ENCODE results near the gene FAF1. TPM values are rescaled to one million over a fixed set of nuclear protein-coding genes. Genes with fewer than 3 reads are reported as not detected.

Gene FAF1
- total and polyA plus RNA-seq, 9 of the 15 experiments (the other 6 are each of a cell fraction or from before 2014, with no cell fraction given) = 48.7 to 225 (median 118) TPM

DNA sequence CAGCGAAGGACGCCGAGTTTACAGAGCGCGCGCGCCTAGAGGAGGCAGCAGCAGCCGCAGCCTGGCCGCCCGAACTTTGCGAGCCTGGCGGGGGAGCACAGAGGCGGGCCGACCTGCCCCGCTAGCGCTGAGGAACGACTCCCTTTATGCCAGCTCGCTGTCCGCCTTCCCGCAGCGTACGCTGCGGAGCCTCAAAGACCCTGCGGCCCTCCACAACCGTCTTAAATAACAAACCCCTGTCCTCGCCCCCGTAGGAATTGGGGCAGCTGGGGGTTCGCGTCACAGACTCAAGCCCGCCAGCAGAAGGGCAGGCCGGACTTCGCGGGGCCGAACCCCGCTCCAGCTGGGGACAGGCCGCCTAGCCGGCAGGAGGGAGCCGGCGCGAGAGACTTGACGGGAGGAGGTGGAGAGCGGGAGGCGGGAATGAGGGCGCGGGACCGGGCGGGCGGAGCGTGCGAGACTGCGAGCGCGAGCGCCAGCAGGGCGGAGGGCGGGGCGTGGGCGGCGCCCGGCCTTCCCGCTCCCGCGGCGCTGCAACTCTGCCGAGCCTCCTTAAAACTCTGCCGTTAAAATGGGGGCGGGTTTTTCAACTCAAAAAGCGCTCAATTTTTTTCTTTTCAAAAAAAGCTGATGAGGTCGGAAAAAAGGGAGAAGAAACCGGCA lies 8.2 kb upstream of the FAF1 start (continued):
- TF ChIP-seq POLR3G (IDR thresholded peaks at IDR 0.05; ENCODE audit: extremely low read depth, insufficient read length, insufficient replicate concordance) (no peak), BDP1 (IDR thresholded peaks at IDR 0.05; ENCODE audit: insufficient read depth, insufficient read length) (no peak), HIVEP1 (CRISPR knock-in tag; IDR thresholded peaks at IDR 0.05) (no peak), USF1 (CRISPR knock-in tag; IDR thresholded peaks at IDR 0.05) (0 out of 2 replicates have a peak, but pooled peaks have one; percentile 27), ETV5 (CRISPR knock-in tag; IDR thresholded peaks at IDR 0.05; ENCODE audit: low read depth) (no peak), MCM5 (IDR thresholded peaks at IDR 0.05; ENCODE audit: low read depth) (no peak), ZBTB1 (CRISPR knock-in tag; IDR thresholded peaks at IDR 0.05; ENCODE audit: borderline replicate concordance, low read depth) (peak; percentile 95), ZNF589 (CRISPR knock-in tag; IDR thresholded peaks at IDR 0.05; ENCODE audit: low read depth) (peak; percentile 25; the same call in 1 of the 2 replicates), FOXK1 (CRISPR knock-in tag; IDR thresholded peaks at IDR 0.05; ENCODE audit: borderline replicate concordance) (no peak), MXI1 (IDR thresholded peaks at IDR 0.05; ENCODE audit: low read depth, low read length) (no peak), GABPB2 (CRISPR knock-in tag; conservative IDR thresholded peaks at IDR 0.05) (no peak), NONO (IDR thresholded peaks at IDR 0.05; ENCODE audit: low read depth in 2 of 2, low read length in 1 of 2) (peak in 1 of 2 experiments; percentile 77; a peak in 1 of 4 replicates), ZNF280A (IDR thresholded peaks at IDR 0.05; ENCODE audit: low read depth, partially characterized antibody) (no peak), CBFA2T2 (conservative IDR thresholded peaks at IDR 0.05) (no peak), TCFL5 (CRISPR knock-in tag; conservative IDR thresholded peaks at IDR 0.05) (no peak), NBN (IDR thresholded peaks at IDR 0.05; ENCODE audit: low read depth) (peak; percentile 64; the same call in 1 of the 2 replicates)
- TF ChIP-seq, protein P1, sequence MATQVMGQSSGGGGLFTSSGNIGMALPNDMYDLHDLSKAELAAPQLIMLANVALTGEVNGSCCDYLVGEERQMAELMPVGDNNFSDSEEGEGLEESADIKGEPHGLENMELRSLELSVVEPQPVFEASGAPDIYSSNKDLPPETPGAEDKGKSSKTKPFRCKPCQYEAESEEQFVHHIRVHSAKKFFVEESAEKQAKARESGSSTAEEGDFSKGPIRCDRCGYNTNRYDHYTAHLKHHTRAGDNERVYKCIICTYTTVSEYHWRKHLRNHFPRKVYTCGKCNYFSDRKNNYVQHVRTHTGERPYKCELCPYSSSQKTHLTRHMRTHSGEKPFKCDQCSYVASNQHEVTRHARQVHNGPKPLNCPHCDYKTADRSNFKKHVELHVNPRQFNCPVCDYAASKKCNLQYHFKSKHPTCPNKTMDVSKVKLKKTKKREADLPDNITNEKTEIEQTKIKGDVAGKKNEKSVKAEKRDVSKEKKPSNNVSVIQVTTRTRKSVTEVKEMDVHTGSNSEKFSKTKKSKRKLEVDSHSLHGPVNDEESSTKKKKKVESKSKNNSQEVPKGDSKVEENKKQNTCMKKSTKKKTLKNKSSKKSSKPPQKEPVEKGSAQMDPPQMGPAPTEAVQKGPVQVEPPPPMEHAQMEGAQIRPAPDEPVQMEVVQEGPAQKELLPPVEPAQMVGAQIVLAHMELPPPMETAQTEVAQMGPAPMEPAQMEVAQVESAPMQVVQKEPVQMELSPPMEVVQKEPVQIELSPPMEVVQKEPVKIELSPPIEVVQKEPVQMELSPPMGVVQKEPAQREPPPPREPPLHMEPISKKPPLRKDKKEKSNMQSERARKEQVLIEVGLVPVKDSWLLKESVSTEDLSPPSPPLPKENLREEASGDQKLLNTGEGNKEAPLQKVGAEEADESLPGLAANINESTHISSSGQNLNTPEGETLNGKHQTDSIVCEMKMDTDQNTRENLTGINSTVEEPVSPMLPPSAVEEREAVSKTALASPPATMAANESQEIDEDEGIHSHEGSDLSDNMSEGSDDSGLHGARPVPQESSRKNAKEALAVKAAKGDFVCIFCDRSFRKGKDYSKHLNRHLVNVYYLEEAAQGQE (IDR thresholded peaks at IDR 0.05; ENCODE audit: borderline replicate concordance) = peak; percentile 9; the same call in 1 of the 2 replicates
- TF ChIP-seq, protein P1 (CRISPR knock-in tag; IDR thresholded peaks at IDR 0.05; ENCODE audit: low read depth) = peak; percentile 87

Measured in K562 (cell line).